Stimulated activated CD8-positive, alpha-beta memory T cell treated with anti-CD3 and anti-CD28 coated beads, Interleukin-12 subunit alpha, Interleukin-12 subunit beta, amount 100 ng/mL, for 24 hours (primary cell): ENCODE results near the gene PRKACA.

Experiments
- DNase-seq: peaks from one replicate; pipeline ENCODE4 v3.0.0-alpha.2; 2020; ENCODE audit errors: extremely low read depth

Gene PRKACA

GRCh38 chr19:14116918-14117578, 514 bp downstream of the PRKACA start:
- DNase-seq = no peak

GRCh38 chr19:14116525-14116917, 1.0 kb downstream of the PRKACA start:
- DNase-seq = no peak

- DNase-seq = no peak
Measured at GRCh38 chr19:14115756-14116155, 1.8 kb downstream of the PRKACA start.

- DNase-seq = no peak
Measured at GRCh38 chr19:14114854-14115253, 2.7 kb downstream of the PRKACA start.

- DNase-seq = no peak
Measured at GRCh38 chr19:14114439-14114838, 3.1 kb downstream of the PRKACA start.

- DNase-seq = no peak
Measured at GRCh38 chr19:14113762-14114414, 3.7 kb downstream of the PRKACA start.

GRCh38 chr19:14112809-14113385, 4.7 kb downstream of the PRKACA start:
- DNase-seq = no peak

- DNase-seq = no peak
Measured at GRCh38 chr19:14112051-14112808, 5.3 kb downstream of the PRKACA start.

- DNase-seq = no peak
Measured at GRCh38 chr19:14111486-14111885, 6.1 kb downstream of the PRKACA start.

- no peak for DNase-seq
Measured at GRCh38 chr19:14110650-14111049, 6.9 kb downstream of the PRKACA start.

- DNase-seq = no peak
Measured at GRCh38 chr19:14107581-14108461, 9.7 kb downstream of the PRKACA start.

GRCh38 chr19:14106840-14107239, 10.7 kb downstream of the PRKACA start:
- DNase-seq = no peak

GRCh38 chr19:14105680-14106079, 11.9 kb downstream of the PRKACA start:
- no peak for DNase-seq

GRCh38 chr19:14103310-14103709, 14.3 kb downstream of the PRKACA start:
- DNase-seq = no peak

- no peak for DNase-seq
Measured at GRCh38 chr19:14102756-14103155, 14.8 kb downstream of the PRKACA start.

- DNase-seq = no peak
Measured at GRCh38 chr19:14102102-14102696, 15.4 kb downstream of the PRKACA start.

- DNase-seq = no peak
Measured at GRCh38 chr19:14101003-14101545, 16.5 kb downstream of the PRKACA start.

GRCh38 chr19:14097532-14098151, 19.9 kb downstream of the PRKACA start:
- DNase-seq = no peak

GRCh38 chr19:14096272-14096992, 21.1 kb downstream of the PRKACA start:
- DNase-seq = no peak

GRCh38 chr19:14094854-14095253, 22.7 kb downstream of the PRKACA start:
- no peak for DNase-seq
